Fibroblast of the conjunctiva (primary cell): ENCODE results near the gene LRMDA.
A peak's percentile ranks its signal among the peaks of the same experiment; 100 is the strongest.
"Not testable (repeated sequence)": the region's sequence is repeated elsewhere in the genome, so short reads cannot be mapped to it uniquely, and the experiment has no call there.

Experiments
- DNase-seq: peaks from one replicate; pipeline ENCODE4 v3.0.0-alpha.2; 2010; ENCODE audit warnings: low read depth

Gene LRMDA

DNA sequence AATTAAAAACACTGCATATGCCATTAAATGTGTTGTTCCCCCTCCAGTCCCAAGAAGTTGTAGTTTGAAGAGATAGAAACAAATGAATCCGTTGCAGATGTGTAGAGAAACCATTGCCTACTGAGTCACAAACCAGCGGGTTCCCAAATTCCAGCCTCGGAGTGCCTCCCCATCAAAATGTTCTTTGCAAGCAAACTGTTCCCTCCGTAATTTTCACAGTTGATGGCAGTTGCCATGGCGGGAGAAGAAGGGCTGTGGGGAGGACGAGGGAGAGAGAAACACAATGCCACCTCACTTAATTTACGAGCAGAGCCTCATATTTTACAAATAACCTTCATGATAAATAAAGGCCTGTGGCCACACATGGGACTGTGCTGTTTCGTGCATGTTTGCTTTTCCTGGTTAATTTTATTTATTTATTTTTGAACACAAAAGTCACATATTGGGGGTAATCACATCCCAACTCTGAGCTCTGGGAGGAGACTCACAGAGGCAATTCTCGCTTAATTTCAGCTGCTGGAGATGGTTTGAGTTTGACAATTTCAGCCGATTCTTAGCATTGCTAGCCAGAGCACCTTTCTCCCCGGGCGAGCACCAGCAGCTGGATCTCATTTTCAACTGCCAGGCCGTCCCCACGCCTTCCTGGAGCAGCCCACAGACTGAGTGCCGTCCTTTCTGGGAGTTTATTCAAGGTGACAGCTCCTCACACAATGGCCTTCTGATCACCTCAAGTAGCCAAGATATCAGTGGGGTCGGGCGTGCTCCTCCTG is 1122.0 kb downstream of the LRMDA start:
- no peak for DNase-seq

DNA sequence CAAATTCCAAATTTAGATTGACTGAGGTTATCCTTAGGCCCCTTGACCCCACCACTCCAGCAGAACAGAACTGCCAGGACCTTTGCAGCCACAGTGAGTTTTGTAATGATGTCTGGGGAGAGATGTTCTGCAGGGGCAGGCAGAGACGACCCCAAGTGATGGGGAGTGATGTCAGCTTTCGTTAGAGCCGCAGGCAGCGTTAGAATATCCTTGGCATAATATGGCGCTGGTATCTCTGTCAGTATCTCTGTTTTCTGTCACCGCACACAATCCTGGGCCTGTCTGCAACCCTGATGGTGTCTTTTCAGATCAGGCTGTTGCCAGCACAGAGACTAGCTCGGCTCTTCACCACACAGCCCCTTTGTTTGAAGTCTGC is 1122.6 kb downstream of the LRMDA start:
- DNase-seq = no peak

DNA sequence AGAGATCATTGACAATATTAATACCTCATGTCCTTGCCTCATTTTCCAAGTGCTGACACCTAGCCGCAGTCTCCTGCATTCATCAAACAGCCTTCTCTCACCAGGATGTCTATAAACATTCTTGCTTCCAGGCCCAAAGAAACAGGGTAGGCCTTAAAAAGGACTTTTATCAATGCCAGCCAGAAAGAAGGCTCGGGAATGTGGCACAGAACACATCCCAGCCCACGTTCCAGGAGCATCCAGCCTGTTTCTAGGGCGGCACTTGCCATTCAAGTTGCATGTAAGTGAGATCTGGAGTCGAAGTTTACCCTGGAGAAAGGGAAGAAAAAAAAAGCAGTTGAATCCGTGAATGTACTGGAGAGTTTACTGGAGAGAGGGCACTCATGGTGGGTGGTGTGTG is 1123.1 kb downstream of the LRMDA start:
- no peak for DNase-seq

DNA sequence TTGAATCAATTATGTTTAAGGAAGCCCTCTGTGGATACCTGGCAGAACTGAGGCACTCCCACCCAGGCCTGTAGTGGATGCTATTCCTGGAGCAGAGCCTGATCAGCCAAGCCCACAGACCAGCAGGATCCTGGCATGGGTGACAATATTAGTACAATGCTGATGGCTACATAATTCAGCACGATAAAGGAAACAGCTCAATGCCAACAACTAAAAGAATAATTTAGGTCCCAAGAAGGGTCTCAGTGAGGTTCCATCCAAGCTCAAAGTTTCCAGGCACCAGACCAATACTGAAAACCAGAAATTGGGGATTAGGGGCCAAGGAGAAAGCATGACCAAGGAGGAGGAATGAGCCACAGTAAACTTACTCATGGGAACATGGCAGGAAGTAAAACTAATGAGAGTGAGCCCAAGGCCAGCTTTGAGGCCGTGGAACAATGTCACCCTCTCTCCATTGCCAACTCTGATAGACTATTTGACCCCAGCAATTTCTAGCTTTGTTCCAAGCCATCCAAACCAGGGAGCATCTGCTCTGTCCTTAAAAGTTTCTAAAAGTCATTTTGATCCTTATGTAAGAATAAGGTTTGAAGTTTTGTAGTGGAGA is 1123.7 kb downstream of the LRMDA start:
- DNase-seq = no peak

DNA sequence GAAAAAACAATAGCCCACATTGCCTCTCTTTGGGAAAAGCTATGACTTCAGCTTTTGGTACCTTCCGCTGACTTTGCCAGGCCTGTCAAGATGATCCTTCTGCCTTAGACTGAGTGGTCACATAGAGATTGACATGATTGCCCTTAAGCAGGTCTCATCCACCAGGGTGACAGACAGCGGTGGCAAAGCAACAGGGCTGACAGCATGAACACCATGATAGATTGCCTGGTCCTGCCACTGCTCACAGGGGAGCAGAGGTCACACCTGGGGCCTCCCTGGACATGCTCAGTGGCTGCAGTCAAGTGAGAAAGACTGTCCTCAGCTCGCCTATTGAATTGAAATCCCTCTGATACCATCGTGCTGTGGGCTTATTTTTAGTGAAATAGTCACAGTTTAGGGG is 1125.9 kb downstream of the LRMDA start:
- no peak for DNase-seq

DNA sequence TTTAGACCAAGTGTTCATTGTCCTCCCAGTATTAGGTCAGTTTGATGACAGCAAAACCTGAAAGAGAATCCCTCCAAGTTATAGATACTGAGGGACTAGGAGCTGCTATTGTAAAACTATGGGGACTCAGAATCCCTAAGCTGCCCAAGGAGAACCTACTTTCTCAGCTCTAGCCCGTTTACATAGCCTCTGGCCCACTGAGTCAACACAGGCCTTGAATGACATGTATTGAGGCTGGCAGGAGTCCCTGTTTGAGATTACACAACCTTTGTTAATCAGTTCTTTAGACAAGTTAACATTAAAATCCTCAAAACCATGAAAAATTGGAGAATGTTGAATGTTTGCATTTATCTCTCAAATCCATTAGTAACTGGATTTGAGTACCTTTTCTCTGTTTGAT is 1127.2 kb downstream of the LRMDA start:
- peak; percentile 55 for DNase-seq

DNA sequence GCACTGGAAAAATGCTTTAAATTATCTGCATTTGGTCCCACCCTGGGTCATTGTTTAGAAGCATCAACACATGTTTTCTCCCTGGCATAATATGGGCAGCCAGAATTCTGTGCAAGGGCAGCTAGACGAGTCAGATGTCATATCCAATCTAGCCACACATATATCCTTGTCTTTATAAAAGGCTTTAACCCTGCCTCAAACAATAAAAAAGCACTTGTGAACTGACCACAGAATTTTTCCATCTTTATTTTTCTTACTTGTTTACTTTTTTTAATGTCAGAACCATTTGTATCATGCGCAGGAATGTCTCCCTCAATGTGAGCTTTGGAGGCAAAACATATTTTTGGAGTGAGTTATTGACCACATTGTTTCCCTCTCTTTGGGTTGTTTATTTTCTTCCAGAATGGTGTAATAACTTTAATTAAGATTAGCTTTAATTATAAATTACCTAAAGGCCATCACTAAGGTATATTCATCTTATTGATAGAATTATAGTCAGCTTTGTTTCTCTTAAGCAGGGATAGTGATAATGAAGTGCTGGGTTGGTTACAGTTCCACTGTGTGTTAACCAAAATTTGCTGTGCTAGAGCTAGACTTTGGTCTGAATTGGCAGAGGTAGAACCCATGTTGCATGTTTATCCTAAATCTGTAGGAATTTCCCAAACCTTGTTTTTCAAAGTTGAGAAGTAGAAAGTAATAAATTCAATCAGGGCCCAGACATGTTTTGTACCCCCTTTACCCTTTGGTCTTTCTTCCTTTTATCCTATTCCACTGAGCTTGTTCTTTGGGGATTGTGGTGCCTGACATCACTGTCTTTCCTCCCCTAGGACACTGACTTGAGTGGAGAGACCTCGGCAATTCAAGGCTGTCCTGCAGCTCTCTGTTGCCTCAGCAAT is 1127.8 kb downstream of the LRMDA start:
- no peak for DNase-seq

DNA sequence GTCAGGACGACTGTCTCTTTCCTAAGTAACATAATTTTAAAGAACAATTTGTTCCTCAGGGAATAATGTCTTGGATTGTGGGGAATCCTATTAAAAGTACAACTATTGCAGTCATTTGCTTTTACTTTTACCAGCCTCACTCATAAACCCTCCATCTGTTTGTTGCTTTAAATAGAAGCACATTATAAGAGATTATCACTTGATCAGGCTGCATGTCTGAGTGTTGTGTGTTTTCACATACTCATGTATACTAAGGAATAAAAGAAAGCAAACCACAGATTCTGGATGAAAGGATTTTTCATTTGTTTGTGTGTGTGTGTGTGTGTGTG is 1128.4 kb downstream of the LRMDA start:
- DNase-seq = no peak

DNA sequence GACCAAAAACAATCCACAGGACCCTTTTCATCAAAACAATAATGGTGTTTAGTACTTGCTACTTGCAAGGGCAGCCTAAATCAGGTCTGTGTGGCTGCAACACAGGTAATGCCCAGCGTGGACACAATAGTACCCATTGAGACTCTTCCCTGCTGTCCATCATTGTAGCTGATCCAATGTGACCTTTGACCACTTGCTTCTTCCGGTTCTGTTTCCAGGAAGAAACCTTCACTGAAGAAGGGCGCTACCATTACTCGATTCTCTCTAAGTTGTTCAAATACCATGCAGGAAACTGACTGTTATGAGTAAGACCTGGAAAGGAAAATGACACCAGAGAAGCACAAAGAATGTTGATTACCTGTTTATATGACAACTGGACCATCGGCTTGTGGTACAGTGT is 1128.9 kb downstream of the LRMDA start:
- no peak for DNase-seq

DNA sequence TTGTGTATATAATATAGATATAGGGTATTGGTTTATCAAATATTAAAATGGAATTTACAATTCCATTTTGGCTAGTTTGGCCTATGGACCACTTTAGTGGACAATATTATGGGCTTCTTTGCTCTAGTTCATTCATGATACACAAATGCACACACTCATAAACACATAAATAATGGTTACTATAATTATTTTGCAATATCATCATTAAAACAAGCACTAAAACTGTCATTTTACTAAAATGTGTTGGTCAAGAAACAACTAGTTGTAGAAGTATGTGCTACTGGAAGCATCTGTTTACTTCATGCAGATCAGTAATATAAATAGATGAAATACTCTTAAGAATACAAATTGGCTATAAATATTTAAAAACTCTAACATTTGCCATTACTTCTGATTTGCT is 1131.9 kb downstream of the LRMDA start:
- no peak for DNase-seq

DNA sequence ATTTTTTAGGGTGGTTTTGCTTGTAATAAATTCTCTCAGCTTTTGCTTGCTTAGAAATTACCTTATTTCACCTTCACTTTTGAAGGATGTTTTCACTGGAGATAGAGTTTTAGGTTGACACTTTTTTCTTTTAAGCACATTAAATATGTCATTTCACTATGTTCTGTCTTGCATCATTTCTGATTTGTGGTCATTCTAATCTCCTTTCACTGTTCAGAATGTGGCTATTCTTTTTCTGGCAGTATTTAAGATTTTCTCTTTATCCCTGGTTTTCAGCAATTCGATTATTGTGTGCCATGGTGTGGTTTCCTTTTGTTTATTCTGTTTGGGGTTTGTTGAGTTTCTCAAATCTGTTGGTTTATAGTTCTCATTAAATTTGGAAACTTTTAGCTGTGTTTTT is 1140.6 kb downstream of the LRMDA start:
- no peak for DNase-seq

DNA sequence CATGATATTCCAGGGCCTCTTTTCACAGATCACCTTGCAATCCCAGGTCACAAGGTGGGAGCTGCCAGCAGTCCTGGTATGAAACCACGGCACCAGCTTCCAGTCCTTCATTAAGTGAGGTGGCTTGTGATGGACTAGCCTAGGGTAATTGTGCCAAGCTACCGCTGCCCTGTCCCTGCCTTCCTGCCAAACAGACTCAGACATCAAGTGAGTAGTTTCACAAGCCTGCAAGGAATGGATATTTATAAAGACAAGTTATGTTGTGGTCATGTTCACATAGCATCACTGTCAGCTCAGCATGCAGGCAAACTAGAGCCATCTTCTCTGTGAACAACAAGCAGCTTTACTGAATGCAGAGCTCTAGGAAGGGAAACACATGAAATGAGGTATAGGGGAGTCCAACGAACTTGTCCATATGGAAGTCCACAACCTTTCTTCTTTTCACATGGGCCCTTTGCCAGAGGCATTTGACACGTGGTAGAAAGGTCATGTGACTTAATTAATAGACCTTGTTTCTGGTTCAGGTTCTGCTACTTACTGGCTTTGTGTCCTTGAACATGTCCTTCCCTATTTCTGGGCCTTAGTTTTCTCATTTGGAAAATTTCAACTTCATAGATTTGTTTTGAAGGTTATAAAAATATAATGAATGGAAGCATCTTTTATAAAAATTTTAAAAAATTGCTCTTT is 1145.0 kb downstream of the LRMDA start:
- DNase-seq = no peak

DNA sequence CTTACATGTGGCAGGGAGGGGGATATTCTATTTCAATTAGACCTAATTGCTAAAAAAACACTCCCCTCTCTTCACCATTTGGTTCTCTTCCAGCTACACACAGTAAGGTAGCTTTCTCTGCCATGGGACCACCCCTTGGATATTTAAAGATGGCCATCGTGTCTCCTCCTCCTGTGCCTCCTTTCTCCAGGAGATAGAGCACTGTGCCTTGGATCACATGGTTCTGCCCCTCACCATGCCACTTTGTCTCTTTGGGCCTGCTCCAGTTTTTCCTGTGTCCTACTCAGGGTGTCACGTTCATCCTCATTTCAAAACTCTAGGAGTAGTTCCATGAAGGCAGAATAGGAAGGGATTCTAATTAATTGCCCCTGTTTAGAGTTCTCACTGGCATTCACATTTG is 1146.0 kb downstream of the LRMDA start:
- DNase-seq = no peak

DNA sequence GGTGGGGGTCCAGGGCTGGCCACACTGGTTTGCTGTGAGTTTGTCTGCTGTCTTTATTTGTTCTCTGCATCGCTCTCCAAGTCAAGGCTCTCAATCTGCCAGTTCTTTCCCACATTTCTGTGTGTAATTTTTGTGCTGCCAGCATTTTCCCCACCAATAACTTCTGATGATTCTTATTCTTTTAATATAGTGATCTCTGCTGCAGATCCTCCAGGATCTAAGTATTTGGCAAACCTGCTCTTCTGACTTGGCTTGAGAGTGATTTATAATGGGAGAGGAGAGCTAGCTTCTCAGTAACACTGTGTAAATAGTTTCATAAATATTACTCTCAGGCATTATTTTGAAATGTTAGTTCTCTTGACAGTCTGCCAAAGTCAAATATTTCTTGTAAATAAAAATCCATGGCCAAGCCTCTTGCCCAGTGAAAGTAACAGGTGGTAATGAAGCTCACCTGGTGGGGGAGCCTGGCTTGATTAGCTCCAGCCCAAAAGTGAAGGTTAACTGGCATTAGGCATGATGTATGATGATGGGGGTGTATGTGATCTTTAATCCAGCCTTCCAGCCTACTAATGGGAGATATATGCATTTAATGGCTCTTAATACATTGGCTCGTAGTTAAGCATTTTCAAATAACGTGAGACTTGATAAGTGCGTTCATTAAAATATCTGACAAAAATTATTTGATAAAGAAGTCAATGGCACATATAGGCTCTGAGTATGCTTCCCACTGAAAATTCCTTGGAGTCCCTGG is 1150.3 kb downstream of the LRMDA start:
- DNase-seq = no peak

DNA sequence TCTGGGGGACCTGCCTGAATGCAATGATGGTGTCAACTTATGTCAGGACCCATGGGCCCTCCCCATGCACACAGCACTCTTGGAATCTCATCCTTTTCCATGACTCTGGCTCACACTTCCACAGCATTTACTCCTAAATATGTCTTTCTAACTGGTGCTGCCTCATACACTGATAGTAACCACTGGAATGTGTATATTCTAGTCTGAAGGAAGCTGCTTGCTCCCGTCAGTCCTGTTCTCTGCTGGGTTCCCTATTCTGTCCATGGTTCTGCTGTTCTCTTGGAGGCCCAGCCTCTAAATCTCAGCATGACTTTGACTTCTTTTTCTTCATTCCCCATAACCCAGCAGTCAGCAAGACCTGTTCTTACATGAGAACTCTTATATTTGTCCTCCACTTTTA is 1151.1 kb downstream of the LRMDA start:
- DNase-seq = no peak

DNA sequence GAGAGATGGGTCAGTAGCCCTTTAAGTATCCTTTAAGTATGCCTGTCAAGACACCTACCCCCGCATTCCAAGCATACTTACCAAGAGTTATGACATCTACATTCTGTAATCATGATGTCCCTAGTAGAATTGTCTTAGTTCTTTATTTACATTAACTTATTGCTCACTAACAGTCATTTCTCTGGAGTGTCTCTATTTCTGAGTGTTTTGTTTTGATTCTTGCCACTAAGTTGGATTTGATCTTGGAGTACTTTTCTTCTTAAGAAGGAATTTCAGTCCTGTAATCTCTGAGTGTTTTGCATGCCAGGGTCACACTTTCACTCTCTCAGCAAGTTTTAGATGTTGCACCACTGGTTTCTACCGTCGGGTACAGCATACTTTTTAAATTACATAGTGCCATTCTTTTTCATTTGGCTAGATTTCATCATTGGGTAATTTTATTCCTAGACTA is 1152.3 kb downstream of the LRMDA start:
- DNase-seq = peak; percentile 65

DNA sequence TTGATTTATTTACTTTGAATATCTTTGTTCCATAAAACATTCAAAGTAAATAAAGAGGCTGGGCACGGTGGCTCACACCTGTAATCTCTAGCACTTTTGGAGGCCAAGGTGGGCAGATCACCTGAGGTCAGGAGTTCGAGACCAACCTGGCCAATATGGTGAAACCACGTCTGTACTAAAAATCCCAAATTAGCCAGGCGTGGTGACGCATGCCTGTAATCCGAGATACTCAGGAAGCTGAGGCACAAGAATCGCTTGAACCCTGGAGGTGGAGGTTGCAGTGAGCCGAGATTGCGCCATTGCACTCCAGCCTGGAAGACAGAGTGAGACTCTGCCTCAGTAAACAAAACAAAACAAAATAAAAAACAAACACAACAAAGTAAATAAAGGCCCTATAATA is 1153.0 kb downstream of the LRMDA start:
- not testable (repeated sequence) for DNase-seq
